ENCODE measurements around the gene CNTROB. TPM values are rescaled to one million over a fixed set of nuclear protein-coding genes. Genes with fewer than 3 reads are reported as not detected.

The CNTROB gene
- total and polyA plus RNA-seq, 2 of the 4 experiments (the other 2 are of a cell fraction), result 12.7 to 26.4 TPM

DNA sequence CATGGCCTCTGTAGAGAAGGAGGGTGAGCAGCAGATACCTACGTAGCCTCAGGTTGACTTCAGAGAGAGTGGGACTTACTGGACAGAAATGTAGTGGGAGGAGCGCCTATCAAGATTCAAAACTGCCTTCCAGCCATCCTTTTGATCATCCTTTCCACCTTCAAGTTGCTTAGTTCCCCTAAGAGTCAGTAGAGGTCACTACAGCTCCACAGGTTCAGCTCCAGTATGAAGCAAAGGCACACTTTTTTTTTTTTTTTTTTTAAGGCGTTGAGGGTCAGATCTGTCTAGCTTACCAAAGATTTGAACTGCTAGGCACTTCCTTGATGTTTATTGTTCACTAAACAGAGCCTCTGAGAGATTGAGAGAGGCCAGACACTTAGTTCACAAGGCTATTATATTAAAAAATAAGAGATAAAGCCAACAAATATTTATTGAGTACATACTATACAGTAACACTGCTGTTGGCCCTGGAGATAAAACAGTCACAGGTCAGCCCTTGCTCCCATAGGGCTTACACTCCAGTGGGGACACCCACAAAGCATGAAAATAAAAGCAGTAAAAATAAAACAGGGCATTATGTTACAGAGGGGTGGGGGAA is 19.0 kb upstream of the CNTROB start:
- no peak overlapping the region for H4K8ac ChIP-seq (ENCODE audit: low read depth in 2 of 2, low read length in 2 of 2)
- BruUV-seq (replicated peaks), result no TSS peak
- no peak overlapping the region for H2AK5ac ChIP-seq (ENCODE audit: low read depth, low read length)
- no peak overlapping the region for H2BK20ac ChIP-seq (ENCODE audit: low read depth, low read length)
- DNase-seq, result peak; percentile 80
- POLR2A ChIA-PET (ENCODE audit: unreplicated experiment), result interaction anchor here (0.6 kb wide), 4 partner anchors 21 to 283 kb away, joined by 6 to 11 read pairs (median 6); no protein-coding TSS in a partner anchor
- H3K9me1 ChIP-seq (ENCODE audit: insufficient read depth, low read length), result peaks cover 6% of the 10 kb centered on the region
- intact Hi-C loops (cut with micrococcal nuclease), result loop anchor here (1.0 kb wide), 3 partner anchors 77 to 144 kb away; no protein-coding TSS in a partner anchor
- H4K5ac ChIP-seq (ENCODE audit: low read depth, low read length), result no peak overlapping the region
- H2BK120ac ChIP-seq (ENCODE audit: low read depth, low read length), result no peak overlapping the region
- no peak overlapping the region for H3K4me3 ChIP-seq (ENCODE audit: insufficient read depth, low read depth, low read length)
- H3K18ac ChIP-seq (ENCODE audit: low read depth, low read length), result no peak overlapping the region
- no peak for ATAC-seq (ENCODE audit: low read depth)
- peaks cover 40% of the 10 kb centered on the region for H3K36me3 ChIP-seq (ENCODE audit: control insufficient read depth, insufficient read depth, low read length)
- H3K23ac ChIP-seq (ENCODE audit: low read depth, low read length), result no peak overlapping the region
- no peak overlapping the region for H3K9ac ChIP-seq (ENCODE audit: low read depth, low read length)
- H3K27me3 ChIP-seq (ENCODE audit: control insufficient read depth, insufficient read depth, low read length), result no peaks in the 10 kb centered on the region
- TF ChIP-seq CHD1 (IDR thresholded peaks at IDR 0.05; ENCODE audit: low read depth, low read length) (no peak), CEBPB (IDR thresholded peaks at IDR 0.05; ENCODE audit: low read depth, low read length) (0 out of 2 replicates have a peak, but pooled peaks have one; percentile 14), SMC3 (IDR thresholded peaks at IDR 0.05; ENCODE audit: low read depth, low read length) (peak; percentile 92), RAD21 (IDR thresholded peaks at IDR 0.05; ENCODE audit: low read length) (peak; percentile 92)
- TF ChIP-seq, protein P1, sequence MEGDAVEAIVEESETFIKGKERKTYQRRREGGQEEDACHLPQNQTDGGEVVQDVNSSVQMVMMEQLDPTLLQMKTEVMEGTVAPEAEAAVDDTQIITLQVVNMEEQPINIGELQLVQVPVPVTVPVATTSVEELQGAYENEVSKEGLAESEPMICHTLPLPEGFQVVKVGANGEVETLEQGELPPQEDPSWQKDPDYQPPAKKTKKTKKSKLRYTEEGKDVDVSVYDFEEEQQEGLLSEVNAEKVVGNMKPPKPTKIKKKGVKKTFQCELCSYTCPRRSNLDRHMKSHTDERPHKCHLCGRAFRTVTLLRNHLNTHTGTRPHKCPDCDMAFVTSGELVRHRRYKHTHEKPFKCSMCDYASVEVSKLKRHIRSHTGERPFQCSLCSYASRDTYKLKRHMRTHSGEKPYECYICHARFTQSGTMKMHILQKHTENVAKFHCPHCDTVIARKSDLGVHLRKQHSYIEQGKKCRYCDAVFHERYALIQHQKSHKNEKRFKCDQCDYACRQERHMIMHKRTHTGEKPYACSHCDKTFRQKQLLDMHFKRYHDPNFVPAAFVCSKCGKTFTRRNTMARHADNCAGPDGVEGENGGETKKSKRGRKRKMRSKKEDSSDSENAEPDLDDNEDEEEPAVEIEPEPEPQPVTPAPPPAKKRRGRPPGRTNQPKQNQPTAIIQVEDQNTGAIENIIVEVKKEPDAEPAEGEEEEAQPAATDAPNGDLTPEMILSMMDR (conservative IDR thresholded peaks at IDR 0.05; ENCODE audit: low read depth, low read length), result peak; percentile 88
- no peak overlapping the region for H2AK9ac ChIP-seq (replicated peaks; ENCODE audit: low read depth, low read length, poor library complexity)
- H4K20me1 ChIP-seq (ENCODE audit: insufficient read depth, low read length), result peaks cover 2% of the 10 kb centered on the region; the same call in 1 of the 2 replicates
- H4K91ac ChIP-seq (ENCODE audit: insufficient read depth, low read depth, low read length), result no peak overlapping the region
- no peak overlapping the region for H2BK5ac ChIP-seq (ENCODE audit: low read depth, low read length, poor library complexity, severe bottlenecking)
- dilution Hi-C loops (cut with HindIII; ENCODE audit: low sequenced_read_pairs, unreplicated experiment), result no loop called here
- H2AFZ ChIP-seq (replicated peaks; ENCODE audit: low read length, poor library complexity), result no peak overlapping the region
- peaks cover 12% of the 10 kb centered on the region for H3K4me1 ChIP-seq (ENCODE audit: control insufficient read depth, insufficient read depth, low read length)
- in situ Hi-C loops (cut with MboI; ENCODE audit: low sequenced_read_pairs), result loop anchor here (5.0 to 10.0 kb wide), 2 partner anchors 74 to 132 kb away; no protein-coding TSS in a partner anchor
- H3K14ac ChIP-seq (replicated peaks; ENCODE audit: low read depth, low read length), result no peak overlapping the region
- no peak overlapping the region for H3K4ac ChIP-seq (ENCODE audit: low read depth, low read length)
- no peak overlapping the region for H3K27ac ChIP-seq (ENCODE audit: insufficient read depth, low read length)
- H3K9me3 ChIP-seq (ENCODE audit: control insufficient read depth, insufficient read depth, low read length), result no peaks in the 10 kb centered on the region
- WGBS, 2 experiments (ENCODE audit: extremely low coverage in 2 of 2, insufficient read length in 1 of 2), result no CpG with 5 or more reads among the region's 3 CpGs
- 0 out of 4 replicates have a peak, but pooled peaks cover 0 to 3% of the 10 kb centered on the region in 2 experiments for H3K79me1 ChIP-seq (ENCODE audit: low read depth in 1 of 2, low read length in 2 of 2)
- H3K56ac ChIP-seq (ENCODE audit: extremely low read depth, insufficient read depth, low read length), result no peak overlapping the region
- CTCF ChIA-PET, result interaction anchor here (0.6 to 2.1 kb wide), 8 partner anchors 35 to 165 kb away, joined by 3 to 8 read pairs (median 4); no protein-coding TSS in a partner anchor
- H2BK15ac ChIP-seq (ENCODE audit: low read depth, low read length), result no peak overlapping the region
- no peak overlapping the region for H3K4me2 ChIP-seq (ENCODE audit: low read depth, low read length)
